Mesenchymal stem cell (in vitro differentiated cells and primary cell): Measurements from ENCODE around the gene TOM1.

Experiments
- DNase-seq: peaks from one replicate; pipeline ENCODE4 v3.0.0-alpha.2; 2013
- H2AFZ ChIP-seq: one replicate; pipeline ENCODE4 v1.6.1; 2013; ENCODE audit warnings: low read depth, mild to moderate bottlenecking, control low read depth, inconsistent platforms, low read length, moderate library complexity
- H2AK5ac ChIP-seq: 2 replicates; pipeline ENCODE4 v1.6.1; 2013; ENCODE audit warnings: low read length, moderate library complexity, mild to moderate bottlenecking, inconsistent platforms; ENCODE audit not compliant: severe bottlenecking
- H2BK120ac ChIP-seq: one replicate; pipeline ENCODE4 v1.6.1; 2013; ENCODE audit warnings: low read depth, mild to moderate bottlenecking, inconsistent platforms, low read length, moderate library complexity
- H2BK12ac ChIP-seq, 2 experiments: one replicate each; pipeline ENCODE4 v1.6.1; 2013; ENCODE audit warnings: inconsistent platforms in 2 of 2, low read length in 2 of 2, mild to moderate bottlenecking in 2 of 2, moderate library complexity in 2 of 2, control low read depth in 1 of 2
- H2BK15ac ChIP-seq: one replicate; pipeline ENCODE4 v1.6.1; 2013; ENCODE audit warnings: mild to moderate bottlenecking, low read depth, inconsistent platforms; ENCODE audit not compliant: poor library complexity, severe bottlenecking
- H2BK5ac ChIP-seq: 2 replicates; pipeline ENCODE4 v1.6.1; 2013; ENCODE audit warnings: low read depth, mild to moderate bottlenecking, low read length, control low read depth, inconsistent platforms; ENCODE audit not compliant: poor library complexity, severe bottlenecking
- H3K14ac ChIP-seq, 2 experiments: one replicate each; pipeline ENCODE4 v1.6.1; 2013; ENCODE audit warnings: inconsistent platforms in 2 of 2, low read length in 2 of 2, control low read depth in 1 of 2, mild to moderate bottlenecking in 1 of 2, moderate library complexity in 1 of 2
- H3K18ac ChIP-seq, 2 experiments: one replicate each; pipeline ENCODE4 v1.6.1; 2013; ENCODE audit warnings: inconsistent platforms in 2 of 2, low read length in 2 of 2, control low read depth in 1 of 2, low read depth in 1 of 2, mild to moderate bottlenecking in 1 of 2
- H3K23ac ChIP-seq, 2 experiments: one replicate each; pipeline ENCODE4 v1.6.1; 2013; ENCODE audit warnings: inconsistent platforms in 2 of 2, low read length in 2 of 2, mild to moderate bottlenecking in 2 of 2, moderate library complexity in 2 of 2, control low read depth in 1 of 2
- H3K27ac ChIP-seq: 2 replicates; pipeline ENCODE4 v1.5.1; 2013; ENCODE audit warnings: mild to moderate bottlenecking, moderate library complexity, low read length, control low read depth, inconsistent platforms; ENCODE audit not compliant: poor library complexity, severe bottlenecking
- H3K27me3 ChIP-seq, 2 experiments: 2 replicates each; pipeline versions ENCODE4 v1.6.1 to v1.7.0; 2013; ENCODE audit warnings: low read length in 2 of 2, mild to moderate bottlenecking in 2 of 2, moderate library complexity in 2 of 2, control low read depth in 1 of 2, inconsistent platforms in 1 of 2; ENCODE audit not compliant: control insufficient read depth in 1 of 2, insufficient read depth in 1 of 2
- H3K36me3 ChIP-seq, 2 experiments: 2 replicates each; pipeline versions ENCODE4 v1.6.1 to v1.7.0; 2013; ENCODE audit warnings: low read length in 2 of 2, control low read depth in 1 of 2, inconsistent platforms in 1 of 2, low read depth in 1 of 2, mild to moderate bottlenecking in 1 of 2; ENCODE audit not compliant: insufficient read depth in 2 of 2, control insufficient read depth in 1 of 2
- H3K4ac ChIP-seq, 2 experiments: one replicate each; pipeline ENCODE4 v1.6.1; 2013; ENCODE audit warnings: inconsistent platforms in 2 of 2, low read length in 2 of 2, mild to moderate bottlenecking in 2 of 2, moderate library complexity in 2 of 2, control low read depth in 1 of 2, low read depth in 1 of 2
- H3K4me1 ChIP-seq: 2 replicates; pipeline ENCODE4 v1.6.1; 2013; ENCODE audit warnings: low read depth, low read length, control low read depth; ENCODE audit not compliant: control insufficient read depth, insufficient read depth
- H3K4me2 ChIP-seq: 2 replicates; pipeline ENCODE4 v1.6.1; 2013; ENCODE audit warnings: low read length, mild to moderate bottlenecking, inconsistent platforms; ENCODE audit not compliant: poor library complexity, severe bottlenecking
- H3K4me3 ChIP-seq, 2 experiments: 2 replicates each; pipeline versions ENCODE4 v1.5.1 to v1.7.0; 2013; ENCODE audit warnings: low read length in 2 of 2, mild to moderate bottlenecking in 2 of 2, control low read depth in 1 of 2, low read depth in 1 of 2; ENCODE audit not compliant: insufficient read depth in 1 of 2
- H3K79me1 ChIP-seq: replicated peaks from 2 replicates; pipeline ENCODE4 v1.6.1; 2013; ENCODE audit warnings: mild to moderate bottlenecking, control low read depth, low read length, inconsistent platforms; ENCODE audit not compliant: poor library complexity, severe bottlenecking
- H3K9ac ChIP-seq: 2 replicates; pipeline ENCODE4 v1.7.0; 2013; ENCODE audit warnings: mild to moderate bottlenecking, low read length, moderate library complexity
- H3K9me3 ChIP-seq: 2 replicates; pipeline ENCODE4 v1.7.0; 2013; ENCODE audit warnings: mild to moderate bottlenecking, low read length; ENCODE audit not compliant: control insufficient read depth
- H4K8ac ChIP-seq: one replicate; pipeline ENCODE4 v1.6.1; 2013; ENCODE audit warnings: inconsistent platforms, mild to moderate bottlenecking, low read length, moderate library complexity
- H4K91ac ChIP-seq: one replicate; pipeline ENCODE4 v1.6.1; 2013; ENCODE audit warnings: mild to moderate bottlenecking, low read length, inconsistent platforms
- WGBS: methylation state at CpG from one replicate; pipeline ENCODE4 v1.1.7; 2013; ENCODE audit warnings: mixed read lengths; 5-methylcytosine and 5-hydroxymethylcytosine counted together

The TOM1 gene

DNA sequence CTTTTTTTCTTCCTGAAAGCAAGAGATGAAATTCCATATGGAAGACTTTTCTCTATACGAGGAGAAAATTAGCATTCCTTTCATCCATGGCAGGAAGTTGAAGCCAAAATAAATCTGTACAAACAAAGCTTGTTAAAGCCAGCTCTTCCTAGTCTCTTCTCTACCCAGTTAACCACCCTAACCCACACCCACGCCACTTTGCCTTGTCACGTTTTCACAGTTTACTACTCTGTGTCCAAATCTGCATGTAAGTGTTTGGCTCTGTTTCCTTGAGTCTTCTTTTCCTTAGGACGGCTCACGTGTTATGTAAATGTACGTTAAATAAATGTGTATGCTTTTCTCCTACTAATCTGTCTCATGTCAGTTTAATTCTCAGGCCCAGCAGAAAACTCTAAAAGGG is 74.1 kb downstream of the TOM1 start:
- Histone ChIP-seq H2BK120ac (peak overlapping the region; percentile 21), H2AFZ (no peak overlapping the region), H3K79me1 (no peaks in the 10 kb centered on the region), H3K9me3 (no peaks in the 10 kb centered on the region), H3K27ac (no peak overlapping the region), H3K4me2 (no peak overlapping the region), H3K4me1 (peaks cover 10% of the 10 kb centered on the region), H3K36me3 (no peaks in the 10 kb centered on the region), H3K18ac (no peak overlapping the region), H3K23ac (no peak overlapping the region), H3K4ac (no peak overlapping the region), H3K14ac (no peak overlapping the region), H3K27me3 (no peaks in the 10 kb centered on the region), H4K91ac (no peak overlapping the region), H4K8ac (no peak overlapping the region), H3K4me3 (no peak overlapping the region), H2BK15ac (no peak overlapping the region), H2BK5ac (no peak overlapping the region), H2AK5ac (no peak overlapping the region), H2BK12ac (peak overlapping the region in 1 of 2 experiments; percentile 18), H3K9ac (no peak overlapping the region)
- DNase-seq: no peak
- WGBS: 63% methylated on average over 2 of the region's 6 CpGs

DNA sequence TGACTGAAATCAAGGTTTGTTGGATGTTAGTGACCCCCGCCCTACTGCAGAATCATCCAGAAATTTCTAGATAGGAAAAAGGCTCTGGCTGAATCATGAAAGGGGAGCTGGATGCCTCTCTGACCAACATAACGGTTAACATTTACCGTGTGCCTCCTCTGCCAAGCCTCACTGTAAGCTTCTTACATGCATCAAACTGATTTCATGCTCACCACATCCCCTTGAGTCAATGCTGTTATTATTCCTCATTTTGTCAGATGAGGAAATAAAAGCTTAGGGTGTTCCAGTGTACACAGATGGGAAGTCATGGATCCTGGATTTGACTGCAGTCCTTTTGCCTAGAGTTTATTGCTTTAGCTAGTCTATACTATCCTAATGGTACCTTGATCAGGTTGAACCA is 75.3 kb downstream of the TOM1 start:
- Histone ChIP-seq H3K36me3 (no peaks in the 10 kb centered on the region), H3K18ac (peak overlapping the region in 1 of 2 experiments; percentile 15), H3K23ac (no peak overlapping the region), H2AK5ac (peak overlapping the region; percentile 33), H3K27ac (no peak overlapping the region), H2BK120ac (no peak overlapping the region), H2BK15ac (no peak overlapping the region), H3K9me3 (no peaks in the 10 kb centered on the region), H4K8ac (no peak overlapping the region), H2BK12ac (peak overlapping the region; percentile 49 to 85), H3K4me1 (peaks cover 13% of the 10 kb centered on the region), H2BK5ac (no peak overlapping the region), H3K4me2 (no peak overlapping the region), H3K4ac (peak overlapping the region in 1 of 2 experiments; percentile 7), H3K79me1 (no peaks in the 10 kb centered on the region), H3K27me3 (no peaks in the 10 kb centered on the region), H3K4me3 (no peak overlapping the region), H2AFZ (no peak overlapping the region), H3K14ac (no peak overlapping the region), H4K91ac (no peak overlapping the region), H3K9ac (peak overlapping the region; percentile 43)
- WGBS: 100% methylated on average over 3 of the region's 3 CpGs
- no peak for DNase-seq

DNA sequence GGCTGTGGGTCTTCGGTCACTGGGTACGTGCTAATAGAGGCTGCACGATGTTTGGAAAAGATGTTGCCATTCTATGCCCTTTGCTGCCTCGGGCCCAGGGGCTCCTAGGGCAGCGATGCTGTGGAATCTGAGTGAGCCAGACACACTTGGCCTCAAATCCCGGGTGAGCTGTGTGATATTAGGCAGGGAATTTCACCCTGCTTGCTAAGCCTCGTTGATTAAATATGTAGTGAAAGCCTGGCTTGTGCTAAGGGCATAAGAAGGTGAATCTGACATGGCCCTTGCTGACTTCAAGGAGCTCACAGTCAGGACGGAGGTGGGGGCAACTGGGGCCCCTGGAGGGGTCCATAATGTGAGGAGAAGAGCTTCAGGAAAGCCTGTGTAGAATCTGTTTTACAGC is 75.8 kb downstream of the TOM1 start:
- Histone ChIP-seq H2BK12ac (peak overlapping the region in 1 of 2 experiments; percentile 85), H4K8ac (no peak overlapping the region), H3K36me3 (no peaks in the 10 kb centered on the region), H2BK120ac (no peak overlapping the region), H3K4me3 (no peak overlapping the region), H3K14ac (no peak overlapping the region), H2BK5ac (no peak overlapping the region), H3K4ac (peak overlapping the region; percentile 7 to 39), H2AFZ (no peak overlapping the region), H4K91ac (no peak overlapping the region), H3K27ac (no peak overlapping the region), H3K18ac (peak overlapping the region; percentile 8 to 15), H3K9me3 (no peaks in the 10 kb centered on the region), H3K9ac (peak overlapping the region; percentile 43), H2BK15ac (peak overlapping the region; percentile 73), H2AK5ac (peak overlapping the region; percentile 3), H3K79me1 (no peaks in the 10 kb centered on the region), H3K23ac (no peak overlapping the region), H3K4me1 (peaks cover 17% of the 10 kb centered on the region), H3K4me2 (no peak overlapping the region), H3K27me3 (no peaks in the 10 kb centered on the region)
- no peak for DNase-seq
- WGBS: 94% methylated on average over 8 of the region's 8 CpGs

DNA sequence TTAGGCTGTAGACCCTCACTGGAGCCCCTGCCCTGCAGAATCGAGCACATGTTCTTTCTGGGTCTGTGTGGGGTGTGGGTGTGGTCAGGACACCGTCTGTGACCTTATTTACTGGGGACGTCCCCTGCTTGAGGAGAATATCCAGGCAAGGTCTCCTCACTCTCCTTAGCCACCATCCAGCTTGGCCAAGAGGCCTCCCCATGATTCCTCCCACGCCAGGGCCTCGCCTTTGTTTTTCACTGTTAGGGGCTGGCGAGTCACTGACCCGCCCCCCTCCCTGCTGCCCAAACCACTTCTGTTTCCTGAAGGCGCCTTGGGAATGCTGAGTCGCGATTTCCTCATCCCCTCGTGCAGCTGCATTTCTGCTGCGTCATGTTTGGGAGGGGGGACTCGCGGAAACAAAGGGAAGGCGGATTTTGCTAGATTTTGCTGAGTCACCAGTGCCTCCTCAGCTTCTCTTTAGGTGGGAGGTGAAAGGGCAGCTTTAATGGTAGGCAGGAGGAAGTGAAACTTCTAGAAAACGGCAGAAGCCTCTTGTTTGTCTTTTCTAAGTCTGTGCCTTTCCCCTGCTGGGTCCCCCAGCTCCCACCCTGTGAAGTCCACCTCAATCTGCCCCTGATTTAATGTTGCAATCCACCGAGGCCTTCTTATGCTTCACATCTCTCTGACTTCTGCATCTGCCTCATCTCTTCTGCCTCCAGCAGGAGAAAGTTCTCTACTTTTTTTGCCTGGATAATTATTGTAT is 77.2 kb downstream of the TOM1 start:
- peak overlapping the region; percentile 97 for H4K91ac ChIP-seq
- peak overlapping the region; percentile 83 for H2AFZ ChIP-seq
- H3K23ac ChIP-seq: no peak overlapping the region
- H3K27ac ChIP-seq: peak overlapping the region; percentile 51
- peak overlapping the region in 1 of 2 experiments; percentile 36 for H3K4me3 ChIP-seq
- H3K4me2 ChIP-seq: peak overlapping the region; percentile 34
- H3K36me3 ChIP-seq: no peaks in the 10 kb centered on the region
- peak overlapping the region; percentile 83 for H2BK5ac ChIP-seq
- H3K9me3 ChIP-seq: no peaks in the 10 kb centered on the region
- H3K4me1 ChIP-seq: peaks cover 18% of the 10 kb centered on the region
- 13% methylated on average over 16 of the region's 17 CpGs for WGBS
- H3K14ac ChIP-seq: peak overlapping the region in 1 of 2 experiments; percentile 87
- no peaks in the 10 kb centered on the region for H3K79me1 ChIP-seq
- H4K8ac ChIP-seq: peak overlapping the region; percentile 98
- H3K18ac ChIP-seq: peak overlapping the region; percentile 91 to 100
- peak; percentile 98 for DNase-seq
- H3K9ac ChIP-seq: peak overlapping the region; percentile 87
- H2BK12ac ChIP-seq: peak overlapping the region; percentile 95 to 99
- H2BK15ac ChIP-seq: no peak overlapping the region
- H2BK120ac ChIP-seq: peak overlapping the region; percentile 75
- H3K4ac ChIP-seq: peak overlapping the region; percentile 67 to 99
- no peaks in the 10 kb centered on the region for H3K27me3 ChIP-seq
- peak overlapping the region; percentile 96 for H2AK5ac ChIP-seq
